Peyer's patch (tissue), 4 donors: Measurements from ENCODE around the gene OSBPL5. TPM values are rescaled to one million over a fixed set of nuclear protein-coding genes. Genes with fewer than 3 reads are reported as not detected.

Source experiments
- DNase-seq, 3 donors: peaks; one replicate each; pipeline ENCODE4 v3.0.0-alpha.2; 2017 to 2019
- H3K27ac ChIP-seq, 4 donors: fragments of 200-600 bp; sonication (generic); one replicate each; pipeline ENCODE4 v1.5.1; 2016 to 2019
- H3K27me3 ChIP-seq, 2 donors: fragments of 200-600 bp; sonication (generic); one replicate each; pipeline ENCODE4 v1.5.1; 2019
- H3K36me3 ChIP-seq, 3 donors: fragments of 200-600 bp; sonication (generic); one replicate each; pipeline ENCODE4 v1.5.1; 2016 to 2019
- H3K4me1 ChIP-seq, 4 donors: fragments of 200-600 bp; sonication (generic); one replicate each; pipeline ENCODE4 v1.5.1; 2016 to 2019
- H3K4me3 ChIP-seq, 4 donors: fragments of 200-600 bp; sonication (generic); 1 replicate in 3 of 4; 2 replicates in 1 of 4; pipeline ENCODE4 v1.5.1; 2016 to 2019; ENCODE audit warnings: mild to moderate bottlenecking in 1 of 4
- H3K9me3 ChIP-seq, 4 donors: fragments of 200-600 bp; sonication (generic); one replicate each; pipeline ENCODE4 v1.5.1; 2016 to 2019; ENCODE audit warnings: mild to moderate bottlenecking in 1 of 4
- POLR2A ChIP-seq, 2 donors: fragments of 450-650 bp; IDR thresholded peaks; one replicate each; pipeline ENCODE4 v1.5.1; 2017; ENCODE audit warnings: antibody characterized with exemption in 2 of 2, mild to moderate bottlenecking in 2 of 2, moderate library complexity in 2 of 2
- total RNA-seq, 4 donors: library from RNA; depleted of rRNA; stranded (reverse); fragments of >200 nt; gene quantifications; one replicate each; pipeline ENCODE4 v1.1.0, GENCODE V29; 2016
- TF ChIP-seq, protein P1 (sequence below), 6 experiments: fragments of 450-650 bp in 4 of 6; fragments of 200-600 bp in 2 of 6; sonication (generic) in 1 of 6; IDR thresholded peaks; one replicate each; pipeline ENCODE4 v1.5.1; 2017 to 2019; ENCODE audit warnings: antibody characterized with exemption in 6 of 6, mild to moderate bottlenecking in 3 of 6, moderate library complexity in 1 of 6

OSBPL5 gene
- total RNA-seq, 4 donors from 2014 or later, result 39.8 to 110 (median 73.2) TPM

DNA sequence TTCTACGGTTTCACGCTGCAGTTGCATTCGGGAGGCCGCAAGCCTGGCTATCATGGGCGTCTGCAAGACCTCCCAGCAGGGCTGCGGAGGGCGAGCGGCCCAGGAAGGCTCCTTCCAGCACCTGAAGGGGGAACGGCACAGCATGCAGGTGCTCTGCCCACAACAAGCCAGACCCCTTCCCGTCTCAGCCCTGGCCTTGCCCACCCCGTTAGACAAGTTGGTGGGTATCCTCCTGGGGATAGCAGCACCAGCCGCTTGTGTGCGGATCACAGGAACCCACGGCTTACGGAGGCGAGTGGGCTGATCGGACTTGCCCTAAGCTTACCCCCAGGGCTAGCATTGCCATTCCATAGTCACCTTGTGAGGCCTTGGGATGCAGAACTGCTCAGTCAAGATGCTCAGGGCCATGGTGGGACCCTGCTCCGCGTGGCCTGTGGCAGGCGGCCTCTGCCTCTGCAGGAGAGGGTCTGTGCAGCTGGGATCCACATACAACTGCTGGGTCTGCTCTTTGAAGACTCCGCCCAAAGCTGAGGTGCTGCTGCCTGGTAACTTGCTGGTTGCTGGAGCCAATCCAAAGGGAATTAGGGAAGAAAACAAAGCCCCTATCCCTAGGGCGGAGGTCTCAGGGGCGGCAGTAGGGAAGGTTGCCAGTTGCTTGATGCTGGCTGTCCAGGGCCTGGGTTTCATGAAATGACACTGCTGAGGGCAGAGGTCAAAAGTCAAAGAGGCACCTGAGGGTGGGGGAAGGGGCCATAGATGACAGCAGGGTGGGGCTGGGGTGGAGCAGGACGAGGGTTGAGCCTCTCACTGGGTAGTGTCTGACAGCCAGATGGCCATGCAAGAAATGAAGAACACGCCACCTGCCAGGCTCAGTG, 1.4 kb upstream of the OSBPL5 start:
- TF ChIP-seq, protein P1, sequence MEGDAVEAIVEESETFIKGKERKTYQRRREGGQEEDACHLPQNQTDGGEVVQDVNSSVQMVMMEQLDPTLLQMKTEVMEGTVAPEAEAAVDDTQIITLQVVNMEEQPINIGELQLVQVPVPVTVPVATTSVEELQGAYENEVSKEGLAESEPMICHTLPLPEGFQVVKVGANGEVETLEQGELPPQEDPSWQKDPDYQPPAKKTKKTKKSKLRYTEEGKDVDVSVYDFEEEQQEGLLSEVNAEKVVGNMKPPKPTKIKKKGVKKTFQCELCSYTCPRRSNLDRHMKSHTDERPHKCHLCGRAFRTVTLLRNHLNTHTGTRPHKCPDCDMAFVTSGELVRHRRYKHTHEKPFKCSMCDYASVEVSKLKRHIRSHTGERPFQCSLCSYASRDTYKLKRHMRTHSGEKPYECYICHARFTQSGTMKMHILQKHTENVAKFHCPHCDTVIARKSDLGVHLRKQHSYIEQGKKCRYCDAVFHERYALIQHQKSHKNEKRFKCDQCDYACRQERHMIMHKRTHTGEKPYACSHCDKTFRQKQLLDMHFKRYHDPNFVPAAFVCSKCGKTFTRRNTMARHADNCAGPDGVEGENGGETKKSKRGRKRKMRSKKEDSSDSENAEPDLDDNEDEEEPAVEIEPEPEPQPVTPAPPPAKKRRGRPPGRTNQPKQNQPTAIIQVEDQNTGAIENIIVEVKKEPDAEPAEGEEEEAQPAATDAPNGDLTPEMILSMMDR (IDR thresholded peaks at IDR 0.05), result no peak
- TF ChIP-seq POLR2A (IDR thresholded peaks at IDR 0.05), result no peak
- Histone ChIP-seq H3K27ac (no peak overlapping the region), H3K4me1 (peaks cover 0 to 66% (median 0%) of the 10 kb centered on the region in 4 donors), H3K4me3 (no peak overlapping the region), H3K9me3 (no peaks in the 10 kb centered on the region), H3K36me3 (no peaks in the 10 kb centered on the region), H3K27me3 (no peaks in the 10 kb centered on the region)
- peak in 2 of 3 donors; percentile 71 to 80 for DNase-seq

DNA sequence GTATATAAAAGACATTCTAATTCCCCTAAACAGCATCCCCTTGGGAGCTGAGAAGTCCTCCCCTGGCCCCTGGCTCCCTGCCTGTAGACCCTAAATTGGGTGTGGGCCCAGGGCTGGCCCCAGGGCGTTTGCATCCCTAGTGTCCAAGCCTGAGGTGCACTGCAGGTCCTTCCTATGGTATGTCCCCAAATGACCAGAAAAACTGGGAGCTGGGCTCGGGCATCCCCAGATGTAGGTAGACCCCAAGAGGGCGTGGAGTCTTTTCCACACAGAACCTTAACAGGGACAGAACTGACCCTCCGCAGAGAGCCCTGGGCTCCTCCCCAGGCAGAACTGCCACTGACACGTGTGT, 782 bp upstream of the OSBPL5 start:
- no peaks in the 10 kb centered on the region for H3K9me3 ChIP-seq
- no peaks in the 10 kb centered on the region for H3K36me3 ChIP-seq
- no peaks in the 10 kb centered on the region for H3K27me3 ChIP-seq
- H3K4me3 ChIP-seq, result peak overlapping the region in 1 of 4 donors; percentile 82
- no peak for TF ChIP-seq POLR2A (IDR thresholded peaks at IDR 0.05)
- TF ChIP-seq, protein P1 (IDR thresholded peaks at IDR 0.05), result no peak
- peak in 1 of 3 donors; percentile 40 for DNase-seq
- peaks cover 0 to 70% (median 0%) of the 10 kb centered on the region in 4 donors for H3K4me1 ChIP-seq
- no peak overlapping the region for H3K27ac ChIP-seq

DNA sequence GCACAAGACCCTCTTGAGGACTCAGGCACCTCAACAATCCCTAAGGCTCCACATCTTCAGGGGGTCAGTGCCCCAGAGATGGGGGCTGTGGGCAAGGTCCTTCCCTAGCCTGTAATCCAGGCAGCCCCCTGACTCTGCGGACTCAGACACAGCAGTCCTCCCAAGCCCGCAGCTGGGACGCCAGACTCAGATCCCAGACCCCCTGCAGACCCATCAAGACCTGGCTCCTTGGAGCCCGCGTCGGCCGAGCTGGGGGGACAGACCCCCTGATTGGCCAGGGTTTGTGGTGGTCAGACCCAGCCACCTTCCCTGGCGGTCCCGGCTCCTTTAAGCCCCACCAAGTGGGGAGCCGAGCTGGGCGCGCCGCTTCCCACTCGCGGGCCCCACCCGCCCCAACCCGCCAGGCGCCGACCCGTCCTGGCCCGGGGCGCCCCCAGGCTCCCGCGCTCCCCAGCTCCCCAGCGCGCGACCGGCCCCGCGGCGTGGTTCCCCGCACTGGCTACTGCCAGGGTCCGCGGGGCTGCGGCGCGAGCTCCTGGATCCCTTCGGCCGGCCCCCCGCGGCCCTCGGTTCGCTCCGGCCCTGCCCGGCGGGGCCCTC, 458 bp downstream of the OSBPL5 start:
- TF ChIP-seq POLR2A (IDR thresholded peaks at IDR 0.05), result no peak
- TF ChIP-seq, protein P1 (IDR thresholded peaks at IDR 0.05), result no peak
- Histone ChIP-seq H3K36me3 (no peaks in the 10 kb centered on the region), H3K4me3 (peak overlapping the region; percentile 45 to 93 (median 68)), H3K27ac (peak overlapping the region; percentile 59 to 88 (median 72)), H3K27me3 (no peaks in the 10 kb centered on the region), H3K9me3 (no peaks in the 10 kb centered on the region), H3K4me1 (peaks cover 0 to 73% (median 0%) of the 10 kb centered on the region in 4 donors)
- DNase-seq, result peak in 1 of 3 donors; percentile 56

DNA sequence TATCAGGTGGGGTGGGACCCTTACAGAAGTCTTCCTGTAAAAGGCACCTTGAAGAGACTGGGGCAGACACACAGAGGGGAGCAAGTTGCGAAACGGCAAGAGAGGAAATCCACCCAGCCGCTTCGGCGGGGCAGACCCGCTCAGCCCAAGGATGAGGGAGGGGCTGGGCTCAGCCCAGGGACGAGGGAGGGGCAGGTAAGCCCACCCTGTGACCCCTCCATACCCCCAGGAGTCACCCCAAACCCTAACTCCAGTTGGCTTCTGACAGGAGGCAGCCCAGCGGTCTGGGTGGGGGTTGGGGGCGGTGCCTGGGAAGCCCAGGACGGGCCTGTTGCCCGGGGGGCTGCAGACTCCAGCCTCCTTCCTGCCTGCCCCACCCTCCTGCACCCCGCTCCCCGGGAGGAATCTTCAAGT, 965 bp downstream of the OSBPL5 start:
- peak overlapping the region; percentile 59 to 88 (median 72) for H3K27ac ChIP-seq
- peak overlapping the region; percentile 45 to 93 (median 68) for H3K4me3 ChIP-seq
- TF ChIP-seq, protein P1 (IDR thresholded peaks at IDR 0.05), result no peak
- H3K36me3 ChIP-seq, result no peaks in the 10 kb centered on the region
- no peaks in the 10 kb centered on the region for H3K27me3 ChIP-seq
- H3K9me3 ChIP-seq, result no peaks in the 10 kb centered on the region
- peaks cover 0 to 73% (median 0%) of the 10 kb centered on the region in 4 donors for H3K4me1 ChIP-seq
- peak in 1 of 3 donors; percentile 50 for DNase-seq

DNA sequence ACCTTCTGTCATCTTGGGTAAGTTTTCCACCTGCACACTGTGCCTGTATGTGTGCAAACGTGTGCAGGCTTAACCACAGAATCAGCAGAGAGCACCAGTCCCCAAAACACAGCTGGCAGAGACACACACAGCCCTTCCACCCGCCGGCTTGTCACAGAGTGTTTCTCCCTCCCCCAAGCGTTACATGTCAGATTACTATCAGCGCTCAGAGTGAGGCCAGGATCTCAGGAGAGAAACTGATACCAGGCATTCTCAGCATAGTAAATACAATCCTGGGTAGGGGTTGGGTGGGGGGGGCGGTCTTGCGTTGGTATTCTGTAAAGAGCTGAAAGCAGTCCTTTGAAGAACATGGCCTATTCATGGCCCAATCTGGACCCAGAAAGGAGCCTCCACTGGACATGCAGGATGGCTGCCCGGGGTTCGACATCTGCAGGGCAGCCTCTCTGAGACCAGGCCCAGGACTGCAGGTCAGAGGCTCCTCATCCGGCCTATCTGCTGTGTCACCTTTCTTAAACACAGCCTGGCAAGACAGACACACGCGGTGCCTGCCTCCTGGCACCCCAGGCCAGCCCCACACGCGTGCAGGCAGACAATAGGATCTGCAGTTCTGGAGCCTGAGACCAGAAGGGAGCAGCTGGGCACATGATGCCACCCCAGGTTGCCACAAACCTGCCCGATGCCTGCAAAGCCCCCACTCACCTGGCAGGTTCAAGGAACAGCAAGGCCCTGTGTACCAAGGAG, 1.7 kb downstream of the OSBPL5 start:
- peaks cover 0 to 76% (median 0%) of the 10 kb centered on the region in 4 donors for H3K4me1 ChIP-seq
- DNase-seq, result no peak
- no peaks in the 10 kb centered on the region for H3K27me3 ChIP-seq
- TF ChIP-seq, protein P1 (IDR thresholded peaks at IDR 0.05), result no peak
- no peak for TF ChIP-seq POLR2A (IDR thresholded peaks at IDR 0.05)
- H3K4me3 ChIP-seq, result peak overlapping the region in 3 of 4 donors; percentile 55 to 93 (median 82)
- no peaks in the 10 kb centered on the region for H3K36me3 ChIP-seq
- peak overlapping the region in 3 of 4 donors; percentile 38 to 88 (median 81) for H3K27ac ChIP-seq
- no peaks in the 10 kb centered on the region for H3K9me3 ChIP-seq
